Measurements from ENCODE around the gene LUM.

LUM gene

DNA sequence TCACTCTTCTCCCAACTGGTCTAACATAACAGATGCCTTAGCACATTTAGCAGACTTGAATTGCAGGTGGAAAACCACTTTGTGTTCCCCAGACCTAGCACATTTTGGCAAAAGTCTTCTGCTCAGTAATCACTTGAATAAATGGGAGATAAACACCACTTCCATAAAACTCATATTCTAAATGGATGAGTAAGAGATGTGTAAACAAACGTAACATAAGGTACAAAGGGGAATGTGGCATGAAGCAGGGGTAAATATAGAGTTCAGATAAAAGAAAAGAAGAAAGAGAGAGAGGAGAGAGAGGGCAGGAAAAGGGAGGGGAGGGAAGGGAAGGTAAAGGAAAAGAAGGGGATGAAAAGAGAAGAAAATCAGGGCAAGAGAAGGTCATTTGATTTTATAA lies 36.4 kb downstream of the LUM start:
- DNase-seq (ENCODE audit: low spot score) = no peak

DNA sequence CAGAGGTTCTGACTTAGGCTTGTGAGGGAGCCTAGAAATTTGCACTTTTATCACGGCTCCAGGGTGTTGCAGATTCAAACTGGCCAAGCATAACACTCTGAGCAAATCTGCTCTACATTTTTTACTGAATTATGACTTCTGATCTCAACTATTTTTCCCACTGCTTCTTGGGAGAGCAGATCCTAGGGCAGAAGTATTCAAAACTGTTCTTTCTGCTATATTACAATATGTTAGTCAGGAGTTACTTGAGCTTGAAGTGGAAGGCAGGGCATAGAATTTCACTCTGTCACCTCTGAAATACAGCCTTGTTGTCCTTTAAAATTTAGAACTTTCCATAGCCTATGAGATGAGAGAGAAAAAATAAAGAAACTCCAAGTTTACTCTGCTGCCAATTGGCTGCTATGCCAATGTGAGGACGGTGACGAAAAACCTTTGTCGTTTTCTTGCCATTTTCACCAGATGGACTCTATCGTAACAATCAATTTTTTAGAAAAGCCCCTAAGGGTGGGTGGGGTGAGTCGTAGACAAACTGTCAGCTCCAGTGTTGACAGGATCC lies 37.1 kb downstream of the LUM start:
- no peak for DNase-seq (ENCODE audit: low spot score)

DNA sequence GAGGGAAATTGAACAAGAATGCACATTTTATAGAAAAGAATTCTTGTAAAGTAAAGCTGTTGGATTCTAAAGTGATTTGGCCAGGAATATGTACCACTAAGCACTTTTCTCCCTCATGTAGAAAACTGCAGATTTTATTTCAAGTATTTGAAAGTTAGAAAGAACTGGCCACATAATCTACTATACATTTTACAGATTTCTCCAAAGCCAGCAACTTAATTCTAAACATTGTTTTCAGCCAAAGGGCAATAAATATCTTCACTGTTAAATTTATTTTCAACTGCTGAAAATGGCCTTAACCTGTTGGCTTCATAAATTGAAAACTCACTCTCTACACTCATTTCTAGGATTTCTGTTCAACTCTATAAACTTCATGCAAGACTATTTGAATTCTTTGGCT lies 37.9 kb downstream of the LUM start:
- DNase-seq (ENCODE audit: low spot score) = no peak

DNA sequence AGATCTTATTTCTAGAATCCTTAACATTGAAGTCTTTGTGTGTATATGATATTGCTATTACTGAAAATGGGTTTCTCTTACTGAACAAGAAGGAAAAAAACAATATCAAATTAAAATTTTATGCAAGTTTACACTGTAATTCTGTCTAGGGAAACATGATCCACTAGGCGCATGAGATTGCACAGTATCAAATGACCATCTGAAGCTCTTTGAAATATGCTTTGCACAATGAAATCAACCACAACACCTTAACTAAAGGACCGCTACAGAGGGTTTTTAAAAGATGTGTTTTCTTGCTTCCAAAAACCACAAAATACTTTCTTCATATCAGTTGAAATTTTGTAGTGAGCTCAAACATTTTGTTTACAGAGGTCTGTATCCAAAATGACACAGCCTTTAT lies 38.4 kb downstream of the LUM start:
- DNase-seq (ENCODE audit: low spot score) = no peak

DNA sequence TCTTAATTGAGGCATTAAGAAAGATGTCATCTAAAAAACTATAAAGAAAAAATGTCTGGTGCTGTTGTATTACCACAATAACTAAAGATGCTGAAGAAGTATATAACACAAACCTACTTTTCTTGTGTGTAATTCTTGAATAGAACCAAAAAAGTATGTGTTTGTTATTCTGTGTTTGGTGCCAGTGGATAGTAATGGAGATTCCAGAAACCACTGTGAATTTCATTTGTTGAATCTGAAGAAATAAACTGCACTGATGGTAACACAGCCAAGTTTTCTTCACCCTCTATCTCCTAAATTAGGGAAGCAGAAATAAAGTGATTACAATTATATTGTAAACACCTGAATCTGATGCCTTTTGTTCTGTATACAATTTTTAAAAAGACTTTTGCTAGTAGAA lies 40.4 kb downstream of the LUM start:
- DNase-seq (ENCODE audit: low spot score) = no peak

DNA sequence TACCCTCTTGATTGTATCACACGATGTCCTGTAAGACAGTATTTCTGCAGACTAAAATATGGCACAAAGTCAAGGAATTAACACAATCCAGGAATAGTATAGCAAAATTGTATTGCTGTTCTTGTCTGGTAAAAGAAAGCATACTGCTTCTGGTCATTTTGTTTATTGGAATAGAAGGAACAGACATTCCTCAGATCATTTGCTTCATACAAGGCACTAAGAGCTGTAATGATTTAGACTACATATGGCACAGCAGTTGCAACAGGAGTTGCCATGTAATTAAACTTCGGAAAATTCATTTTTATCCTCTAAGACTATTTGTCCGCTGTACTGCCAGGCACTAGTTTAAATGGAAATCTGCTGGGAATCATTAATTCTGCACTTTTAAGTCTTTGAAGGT lies 45.9 kb downstream of the LUM start:
- DNase-seq (ENCODE audit: low spot score) = no peak

DNA sequence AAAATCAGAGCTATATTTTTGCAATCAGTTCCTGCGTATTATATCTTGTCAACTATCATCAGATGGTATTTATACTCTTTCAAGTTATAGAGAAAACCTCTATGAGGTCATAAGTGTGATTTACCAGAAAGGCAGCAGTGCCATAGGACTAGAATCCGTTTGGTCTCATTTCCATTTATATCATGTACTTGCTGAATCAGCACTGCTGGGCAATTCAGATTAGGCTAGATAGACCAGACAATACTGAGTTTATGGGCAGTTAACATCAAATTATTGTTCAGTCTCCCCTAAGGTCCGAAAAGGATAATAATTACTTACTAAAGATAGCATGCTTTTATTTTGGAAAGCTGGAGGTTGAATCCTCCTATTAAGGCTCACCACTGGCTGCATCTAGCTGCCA lies 46.7 kb downstream of the LUM start:
- no peak for DNase-seq (ENCODE audit: low spot score)

DNA sequence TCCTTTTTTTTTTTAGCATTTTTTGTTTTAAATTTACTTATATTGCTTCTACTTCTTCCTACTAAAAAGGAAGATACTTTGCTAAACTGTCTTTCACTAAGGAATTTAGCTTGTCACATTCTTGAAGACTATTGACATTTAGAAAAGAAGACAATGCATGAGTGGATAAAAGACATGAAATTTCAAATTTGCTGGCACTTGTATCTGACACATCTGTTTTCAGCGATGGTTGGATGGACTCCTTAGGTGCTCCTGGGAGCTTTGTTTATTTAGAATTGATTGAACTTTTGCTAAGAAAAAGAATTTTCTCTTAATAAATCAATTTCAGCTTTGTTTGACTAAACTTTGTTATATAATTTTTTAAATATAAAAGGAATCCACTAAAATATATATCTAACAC lies 50.2 kb downstream of the LUM start:
- DNase-seq (ENCODE audit: low spot score) = no peak

DNA sequence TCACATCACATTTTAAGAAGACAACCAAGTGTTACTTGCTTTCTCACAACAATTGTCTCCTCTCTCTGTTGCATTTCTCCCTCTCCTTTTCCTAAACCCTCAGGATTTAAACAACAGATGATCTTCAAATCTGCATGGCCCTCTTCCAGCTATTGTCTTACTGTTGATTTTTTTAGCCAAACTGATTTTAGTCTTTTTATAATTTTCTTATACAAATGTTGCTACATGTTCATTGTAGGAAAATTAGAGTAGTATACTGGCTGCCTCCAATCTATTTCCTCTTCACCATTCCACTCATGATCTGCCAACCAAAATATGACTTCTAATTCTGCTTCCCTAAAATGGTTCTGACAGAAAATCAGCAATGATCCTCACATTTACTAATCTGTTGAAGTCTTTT lies 52.1 kb downstream of the LUM start:
- DNase-seq (ENCODE audit: low spot score) = no peak

DNA sequence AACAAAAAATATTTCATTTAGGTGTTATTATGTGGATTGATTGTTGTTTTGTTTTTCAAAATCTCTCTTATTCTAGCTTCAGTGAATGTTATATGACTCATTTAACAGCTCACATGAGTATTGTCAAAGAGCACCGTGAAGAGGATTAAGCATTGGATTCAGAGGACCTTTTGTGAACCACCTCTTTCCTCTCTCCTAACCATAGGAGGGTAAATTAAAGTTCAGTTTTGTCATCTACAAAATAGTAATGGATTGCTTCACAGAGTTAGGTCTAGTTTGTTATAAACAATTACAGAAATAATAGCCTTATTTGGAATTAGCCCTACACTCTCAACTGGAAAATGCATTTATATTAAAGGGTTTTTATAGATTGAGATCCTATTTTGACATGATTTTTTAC lies 52.5 kb downstream of the LUM start:
- no peak for DNase-seq (ENCODE audit: low spot score)

DNA sequence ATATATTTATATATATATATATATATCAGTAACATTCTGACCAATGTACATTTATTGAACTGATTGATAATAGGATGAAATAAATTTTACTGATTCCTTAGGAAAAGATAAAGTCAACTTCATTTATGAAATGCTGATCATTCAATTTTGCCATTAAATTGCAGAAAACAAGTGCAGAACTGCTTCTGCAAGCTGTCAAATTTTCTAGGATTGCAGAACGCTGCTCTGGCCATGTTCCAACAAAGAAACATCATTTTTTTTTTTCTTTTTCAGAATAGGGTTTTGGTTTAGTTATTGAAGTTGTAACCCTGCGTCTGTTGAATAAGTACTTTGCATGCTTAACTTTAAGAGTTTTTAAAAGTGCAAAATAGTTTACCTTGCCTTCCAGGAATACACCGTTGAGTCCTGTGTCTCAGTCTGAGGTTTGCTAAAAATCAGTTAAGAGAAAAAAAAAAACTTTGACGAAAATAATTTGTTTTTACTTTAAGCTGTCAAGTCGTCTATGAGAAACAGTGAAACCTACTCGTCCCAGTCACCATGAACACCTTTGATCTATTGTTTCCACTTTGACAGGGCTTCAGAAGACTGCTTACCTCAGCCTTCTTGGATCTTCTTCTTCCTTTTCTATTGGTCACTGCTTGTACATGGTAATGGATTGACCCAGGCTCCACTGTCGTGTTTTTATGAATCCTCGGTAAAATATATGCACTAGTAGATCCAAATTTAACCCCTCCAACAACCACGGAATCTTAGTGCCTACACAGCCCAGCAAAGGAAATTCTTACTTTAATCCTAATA lies 53.7 kb downstream of the LUM start, which contains the start of gene KERA:
TSS of gene KERA (minus strand) at position 657 of the 798 bp plus-strand sequence. CDS start 1,743 bp downstream, outside the sequence.
- no peak for DNase-seq (ENCODE audit: low spot score)

DNA sequence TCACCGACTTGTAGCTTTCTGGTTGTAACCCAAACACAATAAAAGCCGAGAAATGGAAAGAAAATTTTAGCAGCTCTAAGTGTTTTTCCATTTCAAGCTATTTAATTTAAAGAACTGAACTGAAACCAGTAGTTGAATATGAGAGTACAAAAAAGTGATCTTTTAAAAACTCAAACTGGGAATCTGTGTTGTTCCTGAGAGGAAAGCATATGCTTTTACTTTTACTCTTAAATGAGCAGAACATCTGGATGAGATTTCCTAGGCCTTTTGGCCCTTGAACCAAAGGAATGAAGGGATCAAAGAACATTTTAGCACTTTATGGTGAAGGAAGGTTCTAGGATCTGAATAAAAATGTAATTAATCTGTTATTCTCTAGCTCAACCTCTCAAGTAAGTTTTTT lies 54.8 kb downstream of the LUM start:
- no peak for DNase-seq (ENCODE audit: low spot score)

DNA sequence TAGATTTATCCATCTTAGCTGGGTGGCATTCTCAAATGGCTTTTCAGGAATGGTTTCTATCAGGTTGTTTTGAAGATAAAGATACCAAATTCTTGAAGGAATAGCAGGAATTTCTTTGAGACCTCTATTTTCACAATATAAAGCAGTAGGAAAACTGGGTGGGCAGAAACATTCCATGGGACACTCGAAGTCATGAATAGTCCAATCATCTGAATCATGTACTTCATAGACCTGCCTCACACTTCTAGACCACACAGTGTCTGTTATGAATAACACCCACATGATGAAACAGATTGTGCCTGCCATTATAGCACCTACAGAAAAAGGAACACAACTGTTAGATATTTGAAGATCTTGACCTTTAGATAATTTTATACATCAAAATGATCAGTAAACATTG lies 55.3 kb downstream of the LUM start:
- no peak for DNase-seq (ENCODE audit: low spot score)

DNA sequence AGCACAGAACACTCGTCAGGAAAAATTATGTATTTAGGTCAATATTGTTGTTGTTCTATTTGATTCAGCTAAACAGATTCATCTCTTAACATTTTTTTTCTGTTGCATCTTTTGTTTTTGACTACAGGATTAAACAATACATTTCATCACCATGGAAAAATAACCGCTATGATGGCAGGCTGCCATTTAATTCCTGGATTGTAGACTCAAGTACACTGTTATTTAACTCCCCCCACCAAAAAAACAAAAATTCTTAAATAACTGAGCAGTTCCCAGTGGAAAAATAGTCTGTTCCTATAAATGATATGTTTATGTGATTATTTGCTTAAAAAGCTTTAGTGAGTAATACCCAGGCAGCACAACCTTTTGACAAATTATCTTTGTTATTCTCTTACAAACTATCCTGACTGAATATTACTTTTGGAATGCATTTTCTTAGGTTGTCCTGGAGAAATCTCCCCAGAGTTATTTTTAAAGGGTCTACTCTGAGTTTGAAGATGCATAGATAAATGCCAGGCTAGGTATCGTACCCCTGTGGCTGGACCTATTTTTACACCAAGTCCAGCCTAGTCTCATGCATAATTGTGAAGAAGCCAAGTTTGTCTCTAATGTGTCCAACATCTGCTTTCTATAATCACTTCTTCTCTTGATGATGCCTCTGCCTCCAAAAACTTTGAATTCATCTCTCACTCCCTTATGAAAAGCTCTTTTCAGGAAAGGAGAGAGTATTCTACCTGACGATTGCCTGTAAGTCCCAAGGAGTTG lies 57.2 kb downstream of the LUM start:
- no peak for DNase-seq (ENCODE audit: low spot score)

Data from SK-N-DZ (cell line).